ENCODE results near the gene RHOBTB3.

DNA sequence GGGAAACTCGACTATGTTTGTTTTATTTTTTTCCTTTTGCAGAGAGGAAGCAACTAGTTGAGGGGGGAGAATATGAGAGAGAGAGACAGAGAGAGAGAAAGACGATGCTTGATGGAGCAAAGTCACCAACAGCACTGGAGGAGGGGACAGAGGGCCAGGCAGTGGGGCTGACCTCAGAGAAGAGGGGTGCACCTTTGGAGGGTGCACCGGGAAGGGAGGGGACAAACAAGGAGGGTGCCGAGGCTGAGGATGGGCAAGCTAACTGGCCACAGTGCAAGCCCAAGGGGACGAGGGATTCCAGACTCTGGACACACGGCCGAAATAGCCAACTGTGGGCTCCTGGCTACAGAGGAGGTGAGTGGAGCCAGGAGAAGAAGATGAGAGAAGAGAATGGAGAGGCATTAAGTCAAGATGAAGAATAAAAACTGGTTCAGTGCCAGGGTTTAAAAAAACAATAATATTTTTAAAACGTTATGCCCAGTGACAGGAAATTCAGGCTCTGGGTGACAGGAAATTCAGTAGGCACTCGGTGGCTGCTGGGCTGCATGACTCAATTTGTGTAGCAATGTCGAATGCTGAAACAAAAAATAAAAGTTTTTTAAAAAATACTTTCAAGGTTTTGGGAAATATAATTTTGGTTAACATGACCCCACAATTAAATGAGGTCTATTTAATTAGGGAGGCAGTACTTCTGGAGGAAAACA lies 104.7 kb downstream of the RHOBTB3 start:
- TF ChIP-seq, protein P1, sequence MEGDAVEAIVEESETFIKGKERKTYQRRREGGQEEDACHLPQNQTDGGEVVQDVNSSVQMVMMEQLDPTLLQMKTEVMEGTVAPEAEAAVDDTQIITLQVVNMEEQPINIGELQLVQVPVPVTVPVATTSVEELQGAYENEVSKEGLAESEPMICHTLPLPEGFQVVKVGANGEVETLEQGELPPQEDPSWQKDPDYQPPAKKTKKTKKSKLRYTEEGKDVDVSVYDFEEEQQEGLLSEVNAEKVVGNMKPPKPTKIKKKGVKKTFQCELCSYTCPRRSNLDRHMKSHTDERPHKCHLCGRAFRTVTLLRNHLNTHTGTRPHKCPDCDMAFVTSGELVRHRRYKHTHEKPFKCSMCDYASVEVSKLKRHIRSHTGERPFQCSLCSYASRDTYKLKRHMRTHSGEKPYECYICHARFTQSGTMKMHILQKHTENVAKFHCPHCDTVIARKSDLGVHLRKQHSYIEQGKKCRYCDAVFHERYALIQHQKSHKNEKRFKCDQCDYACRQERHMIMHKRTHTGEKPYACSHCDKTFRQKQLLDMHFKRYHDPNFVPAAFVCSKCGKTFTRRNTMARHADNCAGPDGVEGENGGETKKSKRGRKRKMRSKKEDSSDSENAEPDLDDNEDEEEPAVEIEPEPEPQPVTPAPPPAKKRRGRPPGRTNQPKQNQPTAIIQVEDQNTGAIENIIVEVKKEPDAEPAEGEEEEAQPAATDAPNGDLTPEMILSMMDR (IDR thresholded peaks at IDR 0.05; ENCODE audit: insufficient read depth, low read depth, low read length) = no peak
- no peak for TF ChIP-seq EZH2 (IDR thresholded peaks at IDR 0.05; ENCODE audit: insufficient read depth, low read length)

Measured in astrocyte (in vitro differentiated cells and primary cell).